Heart left ventricle (tissue), 13 donors: Measurements from ENCODE around the gene MORF4L2.

ENCODE experiments used
- POLR2A ChIP-seq, 2 donors: fragments of 450-650 bp; IDR thresholded peaks; one replicate each; pipeline ENCODE4 v1.6.1; 2017; ENCODE audit warnings: antibody characterized with exemption in 2 of 2, mild to moderate bottlenecking in 2 of 2, moderate library complexity in 2 of 2
- TF ChIP-seq, protein P1 (sequence below), 12 donors: fragments of 200-600 bp; sonication (generic) in 4 of 12; IDR thresholded peaks; one replicate each; pipeline versions ENCODE4 v1.5.0 to v1.8.0; 2018 to 2022; ENCODE audit warnings: antibody characterized with exemption in 12 of 12, mild to moderate bottlenecking in 5 of 12
- donor health status: ischemic (EF 13 %, LVEDD 7.1; RV severe dilation, severe dysfunction).
- donor health status: DM: no; HTN: yes; CAD: no.
- donor health status: DM: no; HTN: no; CAD: no.
- donor health status: ischemic (EF 25% LVEDD 6.9; RV normal size, moderate dysfunction).
- donor health status: ischemic (EF 25% LVEDD 5.7; RV mildly dilated, moderate dysfunction).
- donor health status: ischemic (EF 35%, LVEDD 5.7; RV mildly dilated, moderate dysfunction).
- donor health status: nonischemic (EF 11% LVEDD 7.7; RV severe dilation, severe dysfunction).
- donor health status: DM: yes; HTN: yes; CAD: no.
- donor health status: PGD.
- donor health status: ischemic (EF 29% LVEDD 5.4; RV normal size, mild dysfunction).
- donor health status: nonischemic (EF 23%, LVEDD 6.1; RV moderate dilation, normal function).

DNA sequence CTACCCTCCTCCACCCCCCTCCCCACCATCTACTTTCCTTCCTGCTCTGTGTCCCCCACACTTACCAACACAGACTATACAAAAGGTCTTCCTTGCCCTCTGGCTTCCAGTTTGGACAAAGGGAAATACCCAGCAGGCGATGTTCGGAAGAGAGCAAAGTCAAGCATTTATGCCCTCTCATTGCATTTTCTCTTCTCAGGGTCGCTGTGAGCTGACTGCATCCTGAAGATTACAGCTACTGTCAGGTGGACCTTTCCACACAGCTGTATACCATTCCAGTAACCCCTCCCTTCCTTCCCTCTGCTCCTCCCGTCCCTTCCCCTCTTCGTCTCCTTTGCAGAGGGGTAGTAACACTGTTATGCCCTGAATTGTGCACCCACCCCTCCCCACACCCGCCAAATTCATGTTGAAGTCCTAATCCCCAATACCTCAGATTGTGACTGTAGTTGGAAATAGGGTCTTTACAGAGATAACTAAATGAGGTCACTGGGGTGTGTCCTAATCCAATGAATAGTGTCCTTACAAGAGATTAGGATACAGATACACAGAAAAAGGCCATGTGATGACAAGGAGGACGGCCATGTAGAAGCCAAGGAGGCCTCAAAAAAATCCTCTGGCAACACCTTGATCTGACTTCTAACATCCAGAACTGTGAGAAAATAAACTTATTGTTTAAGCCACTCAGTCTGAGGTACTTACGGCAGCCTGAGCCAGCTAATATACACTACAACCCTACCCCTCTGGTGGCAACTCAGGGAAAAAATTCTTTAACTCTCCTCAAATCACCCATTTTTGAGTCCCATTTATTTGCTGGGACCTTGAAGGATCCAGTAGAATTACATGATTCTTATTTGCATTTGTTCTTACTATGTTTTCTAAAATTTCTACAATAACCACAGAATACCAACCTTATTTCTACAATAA lies 11.7 kb downstream of the MORF4L2 start:
- TF ChIP-seq, protein P1, sequence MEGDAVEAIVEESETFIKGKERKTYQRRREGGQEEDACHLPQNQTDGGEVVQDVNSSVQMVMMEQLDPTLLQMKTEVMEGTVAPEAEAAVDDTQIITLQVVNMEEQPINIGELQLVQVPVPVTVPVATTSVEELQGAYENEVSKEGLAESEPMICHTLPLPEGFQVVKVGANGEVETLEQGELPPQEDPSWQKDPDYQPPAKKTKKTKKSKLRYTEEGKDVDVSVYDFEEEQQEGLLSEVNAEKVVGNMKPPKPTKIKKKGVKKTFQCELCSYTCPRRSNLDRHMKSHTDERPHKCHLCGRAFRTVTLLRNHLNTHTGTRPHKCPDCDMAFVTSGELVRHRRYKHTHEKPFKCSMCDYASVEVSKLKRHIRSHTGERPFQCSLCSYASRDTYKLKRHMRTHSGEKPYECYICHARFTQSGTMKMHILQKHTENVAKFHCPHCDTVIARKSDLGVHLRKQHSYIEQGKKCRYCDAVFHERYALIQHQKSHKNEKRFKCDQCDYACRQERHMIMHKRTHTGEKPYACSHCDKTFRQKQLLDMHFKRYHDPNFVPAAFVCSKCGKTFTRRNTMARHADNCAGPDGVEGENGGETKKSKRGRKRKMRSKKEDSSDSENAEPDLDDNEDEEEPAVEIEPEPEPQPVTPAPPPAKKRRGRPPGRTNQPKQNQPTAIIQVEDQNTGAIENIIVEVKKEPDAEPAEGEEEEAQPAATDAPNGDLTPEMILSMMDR (IDR thresholded peaks at IDR 0.05): no peak
- TF ChIP-seq POLR2A (IDR thresholded peaks at IDR 0.05): no peak
